Fibroblast of pulmonary artery (primary cell): ENCODE data around the gene RBKS.

Experiments used
- DNase-seq: peaks from one replicate; pipeline ENCODE4 v3.0.0-alpha.2; 2010; ENCODE audit warnings: low read depth
- H3K4me3 ChIP-seq: replicated peaks from 2 replicates; pipeline ENCODE4 v1.5.1; 2011; ENCODE audit warnings: low read depth, mild to moderate bottlenecking, control low read depth, low read length, moderate library complexity
- TF ChIP-seq, protein P1 (sequence below): IDR thresholded peaks from 2 replicates; pipeline ENCODE4 v1.5.1; 2011; ENCODE audit warnings: mild to moderate bottlenecking, control low read depth, low read length, inconsistent platforms; ENCODE audit errors: missing control alignments

RBKS gene

DNA sequence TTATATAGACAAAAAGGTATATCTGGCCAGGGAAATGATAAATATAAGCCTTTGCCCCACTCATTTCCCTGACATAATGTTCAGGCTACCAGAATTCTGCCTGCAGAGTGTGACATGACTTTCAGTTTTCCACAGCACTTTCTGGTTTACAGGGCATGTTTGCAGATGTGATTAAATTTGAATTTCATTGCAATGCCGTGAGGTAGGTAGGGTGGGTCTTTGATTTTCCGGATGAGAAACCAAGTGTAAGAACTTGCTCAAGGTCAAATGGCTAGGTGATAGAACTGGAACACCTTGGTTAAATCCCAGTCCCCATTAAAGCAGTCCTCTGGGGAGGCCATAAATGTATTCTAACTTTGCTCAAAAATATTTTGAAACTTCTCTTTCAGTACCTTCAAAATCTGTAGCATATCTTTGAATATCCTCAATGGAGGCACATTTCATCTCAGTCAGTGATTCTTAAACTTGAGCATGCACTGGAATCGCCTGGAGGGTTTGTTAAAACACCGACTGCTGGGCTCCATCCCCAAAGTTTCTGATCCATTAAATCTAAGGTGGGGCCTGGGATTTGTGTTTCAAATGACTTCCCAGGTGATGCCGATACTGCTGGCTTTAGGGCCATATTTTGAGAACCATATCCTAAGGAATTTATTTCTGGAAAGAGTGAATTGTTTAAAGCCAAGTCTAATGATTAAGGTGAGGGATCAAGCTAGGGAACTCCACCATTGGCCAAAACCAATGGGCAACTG lies 83.7 kb downstream of the RBKS start:
- TF ChIP-seq, protein P1, sequence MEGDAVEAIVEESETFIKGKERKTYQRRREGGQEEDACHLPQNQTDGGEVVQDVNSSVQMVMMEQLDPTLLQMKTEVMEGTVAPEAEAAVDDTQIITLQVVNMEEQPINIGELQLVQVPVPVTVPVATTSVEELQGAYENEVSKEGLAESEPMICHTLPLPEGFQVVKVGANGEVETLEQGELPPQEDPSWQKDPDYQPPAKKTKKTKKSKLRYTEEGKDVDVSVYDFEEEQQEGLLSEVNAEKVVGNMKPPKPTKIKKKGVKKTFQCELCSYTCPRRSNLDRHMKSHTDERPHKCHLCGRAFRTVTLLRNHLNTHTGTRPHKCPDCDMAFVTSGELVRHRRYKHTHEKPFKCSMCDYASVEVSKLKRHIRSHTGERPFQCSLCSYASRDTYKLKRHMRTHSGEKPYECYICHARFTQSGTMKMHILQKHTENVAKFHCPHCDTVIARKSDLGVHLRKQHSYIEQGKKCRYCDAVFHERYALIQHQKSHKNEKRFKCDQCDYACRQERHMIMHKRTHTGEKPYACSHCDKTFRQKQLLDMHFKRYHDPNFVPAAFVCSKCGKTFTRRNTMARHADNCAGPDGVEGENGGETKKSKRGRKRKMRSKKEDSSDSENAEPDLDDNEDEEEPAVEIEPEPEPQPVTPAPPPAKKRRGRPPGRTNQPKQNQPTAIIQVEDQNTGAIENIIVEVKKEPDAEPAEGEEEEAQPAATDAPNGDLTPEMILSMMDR = no peak
- DNase-seq = no peak
- no peak overlapping the region for H3K4me3 ChIP-seq

DNA sequence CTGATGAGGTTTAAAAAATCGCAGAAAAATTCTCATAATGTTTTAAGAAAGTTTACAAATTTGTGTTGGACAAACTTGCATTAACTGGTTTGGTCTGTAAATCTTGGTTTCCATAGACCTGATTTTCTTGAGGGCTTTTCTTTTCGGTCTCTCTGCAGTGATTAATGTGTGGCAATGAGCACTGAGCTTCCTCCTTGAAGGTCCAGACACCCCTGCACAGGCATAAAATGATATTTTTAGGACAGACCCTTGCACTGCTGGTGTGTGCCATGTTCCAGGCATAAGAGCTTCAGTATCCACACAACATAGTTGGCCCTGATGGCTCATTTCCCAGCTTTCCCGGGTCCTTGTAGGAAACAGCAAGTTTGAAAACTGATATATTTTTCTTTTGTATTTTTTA lies 85.0 kb downstream of the RBKS start:
- no peak overlapping the region for H3K4me3 ChIP-seq
- TF ChIP-seq, protein P1 = no peak
- no peak for DNase-seq

DNA sequence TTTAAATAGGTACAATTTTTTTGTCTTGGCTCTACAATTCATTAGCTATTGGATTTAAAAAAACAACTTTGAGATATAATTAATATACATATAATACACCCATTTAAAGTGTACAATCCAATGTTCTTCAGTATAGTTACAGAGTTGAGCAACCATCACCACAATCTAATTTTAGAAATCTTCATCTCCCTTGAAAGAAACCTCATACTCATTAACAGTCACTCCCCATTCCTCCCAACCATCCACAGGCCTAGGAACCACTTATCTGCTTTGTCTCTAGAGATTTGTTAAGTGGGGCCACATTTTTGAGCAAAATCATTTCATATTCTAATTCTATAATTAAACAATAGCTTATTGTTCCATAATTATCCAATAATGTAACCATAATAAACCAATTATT lies 86.0 kb downstream of the RBKS start:
- H3K4me3 ChIP-seq = no peak overlapping the region
- TF ChIP-seq, protein P1 = no peak
- DNase-seq = no peak

DNA sequence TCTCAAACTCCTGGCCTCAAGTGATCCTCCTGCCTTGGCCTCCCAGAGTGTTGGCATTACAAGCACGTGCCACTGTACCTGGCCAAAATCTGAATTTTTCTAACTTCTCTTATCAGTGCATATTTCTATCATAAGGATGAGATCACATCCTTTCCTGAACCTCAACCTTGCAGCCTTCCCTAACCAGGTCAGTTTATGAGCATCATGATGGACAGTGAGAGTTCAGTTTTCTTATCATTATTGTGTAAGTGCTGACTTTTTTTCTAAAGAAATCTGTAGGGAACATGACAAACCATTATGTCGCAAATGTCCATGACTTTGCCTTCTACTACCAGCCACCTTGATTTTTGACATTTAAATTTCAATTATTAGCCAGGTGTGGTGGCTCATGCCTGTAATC lies 87.1 kb downstream of the RBKS start:
- TF ChIP-seq, protein P1 = no peak
- no peak overlapping the region for H3K4me3 ChIP-seq
- no peak for DNase-seq

DNA sequence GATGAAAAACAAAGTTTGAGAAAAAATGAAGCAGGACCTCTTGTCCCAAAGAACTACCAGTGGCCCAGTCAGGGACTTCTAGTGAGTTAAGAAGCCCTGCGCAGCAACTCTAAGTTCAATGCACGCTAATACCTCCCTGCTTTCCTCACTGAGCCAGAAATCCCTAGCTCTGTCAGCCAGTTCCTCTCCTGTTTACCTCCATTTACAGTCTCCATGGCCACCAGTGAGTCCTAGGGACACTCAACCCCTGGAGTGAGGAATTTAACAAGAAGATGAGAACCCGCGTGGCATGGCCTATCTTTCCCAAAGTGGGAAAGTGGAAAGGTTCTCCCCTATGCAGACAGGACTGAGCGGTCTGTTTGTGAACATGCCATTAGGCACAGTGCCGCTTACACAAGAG lies 87.6 kb downstream of the RBKS start:
- no peak for DNase-seq
- no peak overlapping the region for H3K4me3 ChIP-seq

DNA sequence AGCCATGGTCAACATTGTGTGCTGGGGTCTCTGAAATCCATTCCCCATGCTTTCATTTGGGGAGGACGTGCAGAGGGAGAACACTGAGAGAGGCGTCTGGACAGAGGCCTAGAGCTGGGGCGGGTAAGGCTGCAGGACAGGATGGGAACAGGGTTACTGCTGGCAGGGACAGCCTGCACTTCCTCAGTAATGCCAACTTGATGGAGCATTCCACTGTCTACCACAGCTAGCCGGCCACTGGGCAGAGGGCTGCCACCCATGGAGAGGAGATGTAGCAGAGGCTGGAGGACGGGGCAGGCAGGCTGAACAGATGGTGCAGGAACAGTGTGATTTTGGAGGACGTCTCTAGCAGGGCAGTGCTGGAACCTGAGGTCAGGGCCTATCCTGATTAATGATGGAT lies 89.3 kb downstream of the RBKS start:
- TF ChIP-seq, protein P1 = no peak
- H3K4me3 ChIP-seq = no peak overlapping the region
- DNase-seq = no peak

More for the DNA sequence above, 87.6 kb downstream of the RBKS start:
- TF ChIP-seq, protein P1 = no peak

DNA sequence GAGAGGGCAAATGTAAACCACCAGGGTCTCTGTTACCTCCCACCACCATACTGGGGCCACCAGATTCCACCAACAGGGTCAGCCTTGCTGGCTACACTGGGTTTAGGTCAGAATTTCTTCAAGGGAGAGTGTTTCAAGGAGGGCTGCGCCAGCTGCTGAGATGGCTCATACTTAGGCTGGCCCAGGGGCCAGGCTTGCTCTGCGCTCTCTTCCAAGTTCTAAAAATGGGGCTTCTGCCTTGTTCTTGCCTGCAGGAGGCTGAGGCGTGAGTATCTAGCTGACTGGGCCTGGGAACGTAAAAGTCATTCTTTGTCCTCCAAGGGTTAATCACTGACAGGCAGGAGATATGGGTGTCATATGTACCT lies 90.6 kb downstream of the RBKS start:
- H3K4me3 ChIP-seq = no peak overlapping the region
- TF ChIP-seq, protein P1 = no peak
- DNase-seq = no peak
